Fibroblast of lung (primary cell): Measurements from ENCODE around the gene SENP7.

Source experiments
- EZH2 ChIP-seq: IDR thresholded peaks from 2 replicates; pipeline ENCODE4 v1.5.1; 2012; ENCODE audit warnings: low read length, control low read depth, mild to moderate bottlenecking; ENCODE audit errors: missing control alignments
- TF ChIP-seq, protein P1 (sequence below), 2 donors: IDR thresholded peaks in 1 of 2; conservative IDR thresholded peaks in 1 of 2; 1 replicate in 1 of 2; 2 replicates in 1 of 2; pipeline ENCODE4 v1.5.1; 2011 to 2012; ENCODE audit warnings: low read length in 2 of 2, control low read depth in 1 of 2, inconsistent platforms in 1 of 2, low read depth in 1 of 2, mild to moderate bottlenecking in 1 of 2

DNA sequence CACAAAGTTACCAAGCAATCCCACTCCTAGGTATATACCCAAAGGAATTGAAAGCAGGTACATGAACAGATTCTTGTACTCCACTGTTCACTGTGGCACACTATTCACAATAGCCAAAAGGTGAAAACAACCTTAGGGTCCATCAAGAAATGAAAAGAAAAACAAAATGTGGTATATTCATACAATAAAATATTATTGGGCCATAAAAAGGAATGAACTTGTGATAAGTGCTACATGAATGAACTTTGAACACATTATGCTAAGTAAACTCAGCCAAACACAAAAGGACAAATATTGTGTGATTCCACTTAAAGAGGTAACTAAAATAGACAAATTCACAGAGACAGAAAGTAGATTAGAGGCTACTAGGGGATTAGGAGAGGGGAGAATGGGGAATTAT lies 137.4 kb downstream of the SENP7 start:
- TF ChIP-seq, protein P1, sequence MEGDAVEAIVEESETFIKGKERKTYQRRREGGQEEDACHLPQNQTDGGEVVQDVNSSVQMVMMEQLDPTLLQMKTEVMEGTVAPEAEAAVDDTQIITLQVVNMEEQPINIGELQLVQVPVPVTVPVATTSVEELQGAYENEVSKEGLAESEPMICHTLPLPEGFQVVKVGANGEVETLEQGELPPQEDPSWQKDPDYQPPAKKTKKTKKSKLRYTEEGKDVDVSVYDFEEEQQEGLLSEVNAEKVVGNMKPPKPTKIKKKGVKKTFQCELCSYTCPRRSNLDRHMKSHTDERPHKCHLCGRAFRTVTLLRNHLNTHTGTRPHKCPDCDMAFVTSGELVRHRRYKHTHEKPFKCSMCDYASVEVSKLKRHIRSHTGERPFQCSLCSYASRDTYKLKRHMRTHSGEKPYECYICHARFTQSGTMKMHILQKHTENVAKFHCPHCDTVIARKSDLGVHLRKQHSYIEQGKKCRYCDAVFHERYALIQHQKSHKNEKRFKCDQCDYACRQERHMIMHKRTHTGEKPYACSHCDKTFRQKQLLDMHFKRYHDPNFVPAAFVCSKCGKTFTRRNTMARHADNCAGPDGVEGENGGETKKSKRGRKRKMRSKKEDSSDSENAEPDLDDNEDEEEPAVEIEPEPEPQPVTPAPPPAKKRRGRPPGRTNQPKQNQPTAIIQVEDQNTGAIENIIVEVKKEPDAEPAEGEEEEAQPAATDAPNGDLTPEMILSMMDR (conservative IDR thresholded peaks at IDR 0.05 in 1 of 2, IDR thresholded peaks at IDR 0.05 in 1 of 2; ENCODE audit: low read depth in 1 of 2, low read length in 2 of 2): no peak
- no peak for TF ChIP-seq EZH2
